HL-60 (cell line): ENCODE measurements around the gene BANF2.

Experiments
- DNase-seq, 2 experiments: peaks; one replicate each; pipeline ENCODE4 v3.0.0-alpha.2; 2010 to 2020; ENCODE audit warnings: low read depth in 1 of 2, low spot score in 1 of 2
- H3K27ac ChIP-seq: fragments of 250-450 bp; sonication (Bioruptor Pico); replicated peaks from 2 replicates; pipeline ENCODE4 v1.5.1; 2020; ENCODE audit warnings: mild to moderate bottlenecking, moderate library complexity
- H3K27me3 ChIP-seq: fragments of 250-450 bp; sonication (Bioruptor Pico); 2 replicates; pipeline ENCODE4 v1.5.1; 2021; ENCODE audit warnings: mild to moderate bottlenecking, moderate library complexity; ENCODE audit not compliant: insufficient read depth, poor library complexity, severe bottlenecking
- H3K4me3 ChIP-seq: replicated peaks from 2 replicates; pipeline ENCODE4 v1.5.1; 2011; ENCODE audit warnings: mild to moderate bottlenecking, control low read depth, low read length; ENCODE audit not compliant: insufficient read depth
- GABPA ChIP-seq: IDR thresholded peaks from 2 replicates; pipeline ENCODE4 v1.6.1; 2012; ENCODE audit warnings: low read depth
- POLR2AphosphoS5 ChIP-seq: IDR thresholded peaks from 2 replicates; pipeline ENCODE4 v1.6.1; 2012; ENCODE audit warnings: low read depth
- REST ChIP-seq: IDR thresholded peaks from 2 replicates; pipeline ENCODE4 v1.6.1; 2012; ENCODE audit warnings: low read depth; ENCODE audit not compliant: insufficient replicate concordance
- SPI1 ChIP-seq: IDR thresholded peaks from 2 replicates; pipeline ENCODE4 v1.6.1; 2012; ENCODE audit warnings: low read depth, mild to moderate bottlenecking, borderline replicate concordance
- TF ChIP-seq, protein P1 (sequence below): IDR thresholded peaks from one replicate; pipeline ENCODE4 v1.5.1; 2011; ENCODE audit warnings: low read length, control low read depth, inconsistent platforms; ENCODE audit not compliant: insufficient read depth

BANF2 gene

GRCh38 chr20:17758010-17758409, 58.2 kb downstream of the BANF2 start:
- TF ChIP-seq POLR2AphosphoS5 = no peak
- TF ChIP-seq REST = no peak
- TF ChIP-seq SPI1 = no peak
- no peak for TF ChIP-seq GABPA
- TF ChIP-seq, protein P1, sequence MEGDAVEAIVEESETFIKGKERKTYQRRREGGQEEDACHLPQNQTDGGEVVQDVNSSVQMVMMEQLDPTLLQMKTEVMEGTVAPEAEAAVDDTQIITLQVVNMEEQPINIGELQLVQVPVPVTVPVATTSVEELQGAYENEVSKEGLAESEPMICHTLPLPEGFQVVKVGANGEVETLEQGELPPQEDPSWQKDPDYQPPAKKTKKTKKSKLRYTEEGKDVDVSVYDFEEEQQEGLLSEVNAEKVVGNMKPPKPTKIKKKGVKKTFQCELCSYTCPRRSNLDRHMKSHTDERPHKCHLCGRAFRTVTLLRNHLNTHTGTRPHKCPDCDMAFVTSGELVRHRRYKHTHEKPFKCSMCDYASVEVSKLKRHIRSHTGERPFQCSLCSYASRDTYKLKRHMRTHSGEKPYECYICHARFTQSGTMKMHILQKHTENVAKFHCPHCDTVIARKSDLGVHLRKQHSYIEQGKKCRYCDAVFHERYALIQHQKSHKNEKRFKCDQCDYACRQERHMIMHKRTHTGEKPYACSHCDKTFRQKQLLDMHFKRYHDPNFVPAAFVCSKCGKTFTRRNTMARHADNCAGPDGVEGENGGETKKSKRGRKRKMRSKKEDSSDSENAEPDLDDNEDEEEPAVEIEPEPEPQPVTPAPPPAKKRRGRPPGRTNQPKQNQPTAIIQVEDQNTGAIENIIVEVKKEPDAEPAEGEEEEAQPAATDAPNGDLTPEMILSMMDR = no peak
- Histone ChIP-seq H3K27me3 (peaks cover 3% of the 10 kb centered on the region), H3K27ac (no peak overlapping the region), H3K4me3 (no peak overlapping the region)
- DNase-seq = no peak

GRCh38 chr20:17758512-17758911, 58.7 kb downstream of the BANF2 start:
- Histone ChIP-seq H3K27me3 (peaks cover 3% of the 10 kb centered on the region), H3K4me3 (no peak overlapping the region), H3K27ac (no peak overlapping the region)
- no peak for DNase-seq
- TF ChIP-seq GABPA (no peak), SPI1 (no peak), REST (no peak), POLR2AphosphoS5 (no peak)
- TF ChIP-seq, protein P1 = no peak

- Histone ChIP-seq H3K27ac (no peak overlapping the region), H3K4me3 (no peak overlapping the region), H3K27me3 (peaks cover 3% of the 10 kb centered on the region)
- TF ChIP-seq POLR2AphosphoS5 = no peak
- TF ChIP-seq, protein P1 = no peak
- TF ChIP-seq REST = no peak
- no peak for TF ChIP-seq SPI1
- no peak for TF ChIP-seq GABPA
- DNase-seq = no peak
These were observed 59.7 kb downstream of the BANF2 start for GRCh38 chr20:17759449-17759848.
